ENCODE data around the gene POM121L2.

POM121L2 gene

DNA sequence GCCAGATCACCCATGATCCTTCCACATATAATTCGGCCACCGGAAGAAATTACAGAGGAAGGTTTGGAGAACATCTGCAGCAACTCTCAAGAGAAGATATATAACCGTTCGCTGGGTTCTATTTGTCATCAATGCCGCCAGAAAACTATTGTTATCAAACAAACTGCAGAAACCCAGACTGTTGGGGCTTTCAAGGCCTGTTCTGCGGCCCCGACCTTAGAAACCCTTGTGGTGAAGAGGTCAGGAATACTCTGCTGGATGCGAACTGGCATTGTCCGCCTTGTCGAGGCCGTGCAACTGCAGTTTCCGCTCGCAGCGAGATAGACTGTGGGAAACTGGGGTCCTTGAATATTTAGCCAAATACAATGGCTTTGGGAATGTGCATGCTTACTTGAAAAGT is 43.3 kb downstream of the POM121L2 start:
- TF ChIP-seq, protein P1, sequence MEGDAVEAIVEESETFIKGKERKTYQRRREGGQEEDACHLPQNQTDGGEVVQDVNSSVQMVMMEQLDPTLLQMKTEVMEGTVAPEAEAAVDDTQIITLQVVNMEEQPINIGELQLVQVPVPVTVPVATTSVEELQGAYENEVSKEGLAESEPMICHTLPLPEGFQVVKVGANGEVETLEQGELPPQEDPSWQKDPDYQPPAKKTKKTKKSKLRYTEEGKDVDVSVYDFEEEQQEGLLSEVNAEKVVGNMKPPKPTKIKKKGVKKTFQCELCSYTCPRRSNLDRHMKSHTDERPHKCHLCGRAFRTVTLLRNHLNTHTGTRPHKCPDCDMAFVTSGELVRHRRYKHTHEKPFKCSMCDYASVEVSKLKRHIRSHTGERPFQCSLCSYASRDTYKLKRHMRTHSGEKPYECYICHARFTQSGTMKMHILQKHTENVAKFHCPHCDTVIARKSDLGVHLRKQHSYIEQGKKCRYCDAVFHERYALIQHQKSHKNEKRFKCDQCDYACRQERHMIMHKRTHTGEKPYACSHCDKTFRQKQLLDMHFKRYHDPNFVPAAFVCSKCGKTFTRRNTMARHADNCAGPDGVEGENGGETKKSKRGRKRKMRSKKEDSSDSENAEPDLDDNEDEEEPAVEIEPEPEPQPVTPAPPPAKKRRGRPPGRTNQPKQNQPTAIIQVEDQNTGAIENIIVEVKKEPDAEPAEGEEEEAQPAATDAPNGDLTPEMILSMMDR (IDR thresholded peaks at IDR 0.05): no peak

DNA sequence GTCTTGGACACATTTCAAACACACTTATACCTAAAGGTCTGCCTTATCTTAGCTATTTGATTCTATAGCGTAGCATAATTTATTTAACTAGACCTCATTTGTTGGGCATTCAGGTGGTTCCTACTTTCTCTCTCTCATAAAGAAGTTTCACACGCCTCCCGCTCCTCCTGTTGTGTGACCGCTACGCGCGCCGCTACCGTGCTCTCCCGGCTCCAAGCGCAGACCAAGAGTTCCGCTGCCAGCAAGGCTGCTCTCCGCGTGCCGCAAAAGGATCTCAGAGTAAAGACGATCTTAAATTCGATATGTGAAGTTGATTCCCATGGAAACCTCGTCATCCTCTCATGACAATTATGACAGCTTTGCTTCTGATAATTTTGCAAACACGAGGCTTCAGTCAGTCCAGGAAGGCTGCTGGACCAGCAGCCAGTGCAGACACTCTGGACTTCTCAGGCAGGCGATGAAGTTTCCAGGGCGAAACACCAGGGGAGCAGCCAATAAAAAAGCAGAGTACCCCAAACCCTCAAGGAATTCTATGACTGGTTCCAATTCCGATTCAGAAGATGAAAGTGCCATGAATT is 44.1 kb downstream of the POM121L2 start:
- TF ChIP-seq, protein P1 (IDR thresholded peaks at IDR 0.05): no peak

DNA sequence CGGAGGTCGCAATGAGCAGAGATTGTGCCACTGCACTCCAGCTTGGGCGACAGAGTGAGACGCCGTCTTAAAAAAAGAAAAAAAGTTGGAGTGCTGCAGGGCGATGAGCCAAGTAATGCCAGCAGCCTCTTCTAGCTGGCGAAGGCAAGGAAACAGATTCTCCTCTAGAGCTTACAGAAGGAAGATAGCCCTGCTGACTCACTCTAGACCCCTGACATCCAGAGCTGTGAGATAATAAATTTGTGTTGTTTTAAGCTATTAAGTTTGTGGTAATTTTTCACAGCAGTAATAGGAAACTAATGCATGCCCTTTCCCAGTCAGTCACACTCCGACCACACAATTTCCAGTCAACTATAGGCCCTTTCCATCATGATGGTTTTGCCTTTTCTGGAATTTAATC is 48.2 kb downstream of the POM121L2 start:
- TF ChIP-seq, protein P1 (IDR thresholded peaks at IDR 0.05): no peak

DNA sequence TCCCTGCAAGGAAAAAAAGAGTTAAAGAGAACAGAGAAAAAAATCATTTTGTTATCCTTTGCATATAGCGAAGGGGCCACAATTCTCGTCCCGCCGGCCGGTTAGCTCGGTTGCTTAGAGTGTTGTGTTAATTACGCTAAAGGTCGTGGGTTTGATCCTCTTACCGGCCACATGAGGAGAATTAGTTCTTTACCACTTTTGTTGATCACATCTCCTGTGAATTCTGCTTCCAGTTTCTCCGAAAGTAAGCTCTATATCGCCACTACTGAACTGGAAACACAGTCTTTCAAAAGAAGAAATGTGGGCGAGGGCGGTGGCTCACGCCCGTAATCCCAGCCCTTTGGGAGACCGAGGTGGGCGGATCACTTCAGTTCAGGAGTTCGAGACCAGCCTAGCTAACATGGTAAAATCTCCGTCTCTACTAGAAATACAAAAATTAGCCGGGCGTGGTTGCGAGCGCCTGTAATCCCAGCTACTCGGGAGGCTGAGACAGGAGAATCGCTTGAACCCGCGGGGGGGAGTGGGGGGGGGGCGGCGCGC is 51.2 kb downstream of the POM121L2 start:
- TF ChIP-seq, protein P1 (IDR thresholded peaks at IDR 0.05): no peak

DNA sequence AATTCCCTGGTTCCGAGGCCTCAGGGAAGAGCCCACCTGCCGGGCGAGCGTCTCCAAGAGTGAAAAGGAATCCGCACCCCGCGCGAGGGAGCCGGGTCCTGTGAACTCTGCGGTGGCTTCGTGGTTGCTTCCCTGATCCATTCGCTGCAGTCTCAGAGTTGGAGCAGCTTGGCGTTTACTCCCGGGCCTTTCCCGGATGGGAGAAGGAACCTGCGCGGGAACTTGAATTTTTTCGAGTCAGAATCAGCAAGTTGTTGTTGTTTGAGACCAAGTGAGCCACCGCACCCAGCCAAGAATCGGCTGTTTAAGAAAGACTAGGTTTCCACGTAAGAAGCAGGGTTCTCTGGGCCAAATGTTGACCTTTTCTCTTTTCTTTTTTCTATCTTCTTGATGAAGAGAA is 51.7 kb downstream of the POM121L2 start:
- TF ChIP-seq, protein P1 (IDR thresholded peaks at IDR 0.05): no peak
